ENCODE results near the gene DIP2C. TPM values are rescaled to one million over a fixed set of nuclear protein-coding genes. Genes with fewer than 3 reads are reported as not detected.
"Not testable (repeated sequence)": the region's sequence is repeated elsewhere in the genome, so short reads cannot be mapped to it uniquely, and the experiment has no call there.

Gene DIP2C
- total RNA-seq, 1 donor from 2014 or later: 30.8 TPM

- Histone ChIP-seq H3K4me1 (peaks cover 5% of the 10 kb centered on the region), H3K27ac (replicated peaks) (no peak overlapping the region), H3K36me3 (no peaks in the 10 kb centered on the region), H3K9me3 (replicated peaks) (peaks cover 16% of the 10 kb centered on the region), H3K27me3 (ENCODE audit: low read depth) (peaks cover 8% of the 10 kb centered on the region), H3K4me3 (no peak overlapping the region)
- DNase-seq: no peak
- intact Hi-C loops (cut with micrococcal nuclease): no loop called here
- TF ChIP-seq, protein P1, sequence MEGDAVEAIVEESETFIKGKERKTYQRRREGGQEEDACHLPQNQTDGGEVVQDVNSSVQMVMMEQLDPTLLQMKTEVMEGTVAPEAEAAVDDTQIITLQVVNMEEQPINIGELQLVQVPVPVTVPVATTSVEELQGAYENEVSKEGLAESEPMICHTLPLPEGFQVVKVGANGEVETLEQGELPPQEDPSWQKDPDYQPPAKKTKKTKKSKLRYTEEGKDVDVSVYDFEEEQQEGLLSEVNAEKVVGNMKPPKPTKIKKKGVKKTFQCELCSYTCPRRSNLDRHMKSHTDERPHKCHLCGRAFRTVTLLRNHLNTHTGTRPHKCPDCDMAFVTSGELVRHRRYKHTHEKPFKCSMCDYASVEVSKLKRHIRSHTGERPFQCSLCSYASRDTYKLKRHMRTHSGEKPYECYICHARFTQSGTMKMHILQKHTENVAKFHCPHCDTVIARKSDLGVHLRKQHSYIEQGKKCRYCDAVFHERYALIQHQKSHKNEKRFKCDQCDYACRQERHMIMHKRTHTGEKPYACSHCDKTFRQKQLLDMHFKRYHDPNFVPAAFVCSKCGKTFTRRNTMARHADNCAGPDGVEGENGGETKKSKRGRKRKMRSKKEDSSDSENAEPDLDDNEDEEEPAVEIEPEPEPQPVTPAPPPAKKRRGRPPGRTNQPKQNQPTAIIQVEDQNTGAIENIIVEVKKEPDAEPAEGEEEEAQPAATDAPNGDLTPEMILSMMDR (IDR thresholded peaks at IDR 0.05; ENCODE audit: borderline replicate concordance): no peak
Observed at GRCh38 chr10:712575-712974, 23.1 kb upstream of the DIP2C start.

GRCh38 chr10:712089-712488 lies 22.6 kb upstream of the DIP2C start:
- peaks cover 16% of the 10 kb centered on the region for H3K9me3 ChIP-seq (replicated peaks)
- H3K36me3 ChIP-seq: no peaks in the 10 kb centered on the region
- peaks cover 8% of the 10 kb centered on the region for H3K27me3 ChIP-seq (ENCODE audit: low read depth)
- H3K4me3 ChIP-seq: no peak overlapping the region
- no peak for DNase-seq
- TF ChIP-seq, protein P1 (IDR thresholded peaks at IDR 0.05; ENCODE audit: borderline replicate concordance): no peak
- peaks cover 5% of the 10 kb centered on the region for H3K4me1 ChIP-seq
- intact Hi-C loops (cut with micrococcal nuclease): no loop called here
- no peak overlapping the region for H3K27ac ChIP-seq (replicated peaks)

GRCh38 chr10:707861-708260 lies 18.4 kb upstream of the DIP2C start:
- TF ChIP-seq, protein P1 (IDR thresholded peaks at IDR 0.05; ENCODE audit: borderline replicate concordance): no peak
- H3K9me3 ChIP-seq (replicated peaks): peaks cover 9% of the 10 kb centered on the region
- peaks cover 21% of the 10 kb centered on the region for H3K27me3 ChIP-seq (ENCODE audit: low read depth)
- no peak overlapping the region for H3K27ac ChIP-seq (replicated peaks)
- no peaks in the 10 kb centered on the region for H3K36me3 ChIP-seq
- H3K4me1 ChIP-seq: no peaks in the 10 kb centered on the region
- intact Hi-C loops (cut with micrococcal nuclease): no loop called here
- H3K4me3 ChIP-seq: no peak overlapping the region
- no peak for DNase-seq

DNA sequence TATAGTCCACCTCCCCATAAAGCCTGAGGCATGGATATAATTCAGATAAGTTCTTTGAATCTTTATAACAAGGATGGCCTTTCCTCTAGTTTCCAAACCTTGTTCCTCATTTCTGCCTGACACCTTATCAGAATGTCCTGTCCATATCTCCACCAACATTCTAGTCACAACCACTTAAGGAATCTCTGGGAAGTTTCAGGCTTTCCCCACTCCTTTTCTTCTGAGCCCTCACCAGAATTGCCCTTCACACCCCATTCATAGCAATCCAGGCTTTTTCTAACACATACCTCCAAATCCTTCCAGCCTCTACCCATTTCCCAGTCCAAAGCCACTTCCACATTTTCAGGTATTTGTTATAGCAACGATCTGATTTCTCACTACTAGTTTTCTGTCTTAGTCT lies 18.0 kb upstream of the DIP2C start:
- peaks cover 25% of the 10 kb centered on the region for H3K27me3 ChIP-seq (ENCODE audit: low read depth)
- intact Hi-C loops (cut with micrococcal nuclease): no loop called here

DNA sequence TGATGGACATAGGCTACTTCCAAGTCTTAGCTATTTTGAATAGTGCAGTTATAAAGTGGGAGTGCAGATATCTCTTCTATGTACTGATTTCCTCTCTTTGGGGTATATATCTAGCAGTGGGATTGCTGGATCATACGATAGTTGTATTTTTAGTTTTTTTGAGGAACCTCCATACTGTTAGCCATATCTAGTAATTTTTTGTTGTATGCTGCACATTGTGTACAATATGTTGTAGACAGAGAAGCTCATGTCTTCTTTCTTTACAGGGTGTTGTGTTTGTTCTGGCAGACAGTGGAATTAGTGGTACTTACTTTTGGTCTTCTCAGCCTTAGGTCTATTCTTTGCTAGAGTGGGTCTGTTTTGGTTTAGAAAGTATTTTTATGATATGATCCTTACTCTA lies 13.7 kb upstream of the DIP2C start:
- Histone ChIP-seq H3K36me3 (no peaks in the 10 kb centered on the region), H3K27me3 (ENCODE audit: low read depth) (peaks cover 42% of the 10 kb centered on the region), H3K4me3 (no peak overlapping the region), H3K9me3 (replicated peaks) (peaks cover 11% of the 10 kb centered on the region), H3K4me1 (no peaks in the 10 kb centered on the region), H3K27ac (replicated peaks) (no peak overlapping the region)
- intact Hi-C loops (cut with micrococcal nuclease): no loop called here
- no peak for DNase-seq
- TF ChIP-seq, protein P1 (IDR thresholded peaks at IDR 0.05; ENCODE audit: borderline replicate concordance): no peak

More for the DNA sequence above, 18.0 kb upstream of the DIP2C start:
- H3K36me3 ChIP-seq: no peaks in the 10 kb centered on the region
- H3K4me3 ChIP-seq: no peak overlapping the region
- TF ChIP-seq, protein P1 (IDR thresholded peaks at IDR 0.05; ENCODE audit: borderline replicate concordance): no peak
- H3K9me3 ChIP-seq (replicated peaks): peaks cover 11% of the 10 kb centered on the region
- no peaks in the 10 kb centered on the region for H3K4me1 ChIP-seq
- no peak overlapping the region for H3K27ac ChIP-seq (replicated peaks)
- no peak for DNase-seq

- H3K36me3 ChIP-seq; intact Hi-C loops (cut with micrococcal nuclease); H3K27ac ChIP-seq (replicated peaks); DNase-seq; H3K4me1 ChIP-seq; H3K4me3 ChIP-seq: not testable (repeated sequence)
- H3K27me3 ChIP-seq (ENCODE audit: low read depth): peaks cover 55% of the 10 kb centered on the region
- peaks cover 11% of the 10 kb centered on the region for H3K9me3 ChIP-seq (replicated peaks)
Observed at GRCh38 chr10:700183-700582, 10.7 kb upstream of the DIP2C start.
